ENCODE measurements around the gene SNAI1. TPM values are rescaled to one million over a fixed set of nuclear protein-coding genes. Genes with fewer than 3 reads are reported as not detected.
"Not testable (repeated sequence)": the region's sequence is repeated elsewhere in the genome, so short reads cannot be mapped to it uniquely, and the experiment has no call there.

SNAI1 gene
- total RNA-seq, 1 donor from 2014 or later = 26.4 TPM

DNA sequence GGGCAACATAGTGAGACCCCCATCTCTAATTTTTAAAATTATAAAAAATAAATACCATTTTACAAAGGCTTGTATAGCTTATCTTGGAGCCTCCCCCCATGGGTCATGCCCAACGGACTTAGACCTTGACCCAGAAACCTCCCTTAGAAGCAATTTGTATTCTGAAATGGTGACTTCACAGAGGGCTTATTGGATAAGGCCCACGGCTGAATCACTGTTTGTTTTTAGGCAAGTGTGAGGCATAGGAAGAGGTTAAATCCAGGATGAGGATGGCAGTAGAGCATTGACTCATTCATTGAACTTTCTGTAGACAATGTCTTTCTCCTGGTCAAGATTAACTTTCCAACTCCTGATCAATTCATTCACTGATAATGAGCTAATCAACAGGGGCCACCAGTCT is 6.2 kb upstream of the SNAI1 start:
- Mint-ChIP-seq H3K4me1 (ENCODE audit: unreplicated experiment) (peaks cover 9% of the 10 kb centered on the region), H3K27me3 (ENCODE audit: unreplicated experiment) (peaks cover 8% of the 10 kb centered on the region), H3K36me3 (ENCODE audit: low read depth, unreplicated experiment) (no peaks in the 10 kb centered on the region), H3K9me3 (ENCODE audit: unreplicated experiment) (no peaks in the 10 kb centered on the region), H3K27ac (ENCODE audit: unreplicated experiment) (no peak overlapping the region), H3K4me3 (ENCODE audit: unreplicated experiment) (no peak overlapping the region)
- TF ChIP-seq, protein P1, sequence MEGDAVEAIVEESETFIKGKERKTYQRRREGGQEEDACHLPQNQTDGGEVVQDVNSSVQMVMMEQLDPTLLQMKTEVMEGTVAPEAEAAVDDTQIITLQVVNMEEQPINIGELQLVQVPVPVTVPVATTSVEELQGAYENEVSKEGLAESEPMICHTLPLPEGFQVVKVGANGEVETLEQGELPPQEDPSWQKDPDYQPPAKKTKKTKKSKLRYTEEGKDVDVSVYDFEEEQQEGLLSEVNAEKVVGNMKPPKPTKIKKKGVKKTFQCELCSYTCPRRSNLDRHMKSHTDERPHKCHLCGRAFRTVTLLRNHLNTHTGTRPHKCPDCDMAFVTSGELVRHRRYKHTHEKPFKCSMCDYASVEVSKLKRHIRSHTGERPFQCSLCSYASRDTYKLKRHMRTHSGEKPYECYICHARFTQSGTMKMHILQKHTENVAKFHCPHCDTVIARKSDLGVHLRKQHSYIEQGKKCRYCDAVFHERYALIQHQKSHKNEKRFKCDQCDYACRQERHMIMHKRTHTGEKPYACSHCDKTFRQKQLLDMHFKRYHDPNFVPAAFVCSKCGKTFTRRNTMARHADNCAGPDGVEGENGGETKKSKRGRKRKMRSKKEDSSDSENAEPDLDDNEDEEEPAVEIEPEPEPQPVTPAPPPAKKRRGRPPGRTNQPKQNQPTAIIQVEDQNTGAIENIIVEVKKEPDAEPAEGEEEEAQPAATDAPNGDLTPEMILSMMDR (IDR thresholded peaks at IDR 0.05; ENCODE audit: unreplicated experiment) = no peak
- DNase-seq (ENCODE audit: low spot score) = no peak

DNA sequence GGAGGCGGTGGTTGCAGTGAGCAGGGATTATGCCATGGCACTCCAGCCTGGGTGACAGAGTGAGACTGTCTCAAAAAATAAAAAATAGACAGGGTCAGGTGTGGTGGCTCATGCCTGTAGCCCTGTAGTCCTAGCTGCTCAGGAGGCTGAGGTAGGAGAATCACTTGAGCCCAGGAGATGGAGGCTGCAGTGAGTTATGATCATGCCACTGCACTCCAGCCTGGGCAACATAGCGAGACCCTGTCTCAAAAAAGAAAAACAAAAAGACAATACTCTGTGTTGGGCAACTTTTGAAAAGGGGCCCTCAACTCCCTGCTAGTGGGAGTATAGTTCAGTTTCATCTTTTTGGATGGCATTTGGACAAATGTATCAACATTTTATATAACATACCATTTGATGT is 5.0 kb upstream of the SNAI1 start:
- H3K4me3 Mint-ChIP-seq (ENCODE audit: unreplicated experiment); H3K27me3 Mint-ChIP-seq (ENCODE audit: unreplicated experiment); H3K27ac Mint-ChIP-seq (ENCODE audit: unreplicated experiment); H3K9me3 Mint-ChIP-seq (ENCODE audit: unreplicated experiment); DNase-seq (ENCODE audit: low spot score); H3K36me3 Mint-ChIP-seq (ENCODE audit: low read depth, unreplicated experiment): not testable (repeated sequence)
- peaks cover 16% of the 10 kb centered on the region for H3K4me1 Mint-ChIP-seq (ENCODE audit: unreplicated experiment)

DNA sequence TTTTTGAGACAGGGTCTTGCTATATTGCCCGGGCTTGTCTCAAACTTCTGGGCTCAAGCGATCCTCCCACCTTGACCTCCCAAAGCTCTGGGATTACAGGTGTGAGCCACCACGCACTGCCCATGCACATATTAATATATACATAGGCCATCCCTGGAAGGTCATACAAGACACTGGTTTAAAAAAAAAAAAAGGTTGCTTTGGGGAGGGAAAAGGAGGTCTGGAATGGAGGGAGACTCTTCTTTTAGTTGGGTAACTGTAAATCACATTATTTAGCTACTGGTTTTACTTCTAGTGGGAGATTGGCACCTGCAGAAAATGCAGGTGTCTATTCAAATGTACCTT is 4.1 kb upstream of the SNAI1 start:
- peaks cover 11% of the 10 kb centered on the region for H3K27me3 Mint-ChIP-seq (ENCODE audit: unreplicated experiment)
- H3K4me1 Mint-ChIP-seq (ENCODE audit: unreplicated experiment) = peaks cover 24% of the 10 kb centered on the region
- H3K9me3 Mint-ChIP-seq (ENCODE audit: unreplicated experiment) = no peaks in the 10 kb centered on the region
- no peak overlapping the region for H3K4me3 Mint-ChIP-seq (ENCODE audit: unreplicated experiment)
- H3K27ac Mint-ChIP-seq (ENCODE audit: unreplicated experiment) = no peak overlapping the region
- TF ChIP-seq, protein P1 (IDR thresholded peaks at IDR 0.05; ENCODE audit: unreplicated experiment) = no peak
- DNase-seq (ENCODE audit: low spot score) = no peak
- no peaks in the 10 kb centered on the region for H3K36me3 Mint-ChIP-seq (ENCODE audit: low read depth, unreplicated experiment)

DNA sequence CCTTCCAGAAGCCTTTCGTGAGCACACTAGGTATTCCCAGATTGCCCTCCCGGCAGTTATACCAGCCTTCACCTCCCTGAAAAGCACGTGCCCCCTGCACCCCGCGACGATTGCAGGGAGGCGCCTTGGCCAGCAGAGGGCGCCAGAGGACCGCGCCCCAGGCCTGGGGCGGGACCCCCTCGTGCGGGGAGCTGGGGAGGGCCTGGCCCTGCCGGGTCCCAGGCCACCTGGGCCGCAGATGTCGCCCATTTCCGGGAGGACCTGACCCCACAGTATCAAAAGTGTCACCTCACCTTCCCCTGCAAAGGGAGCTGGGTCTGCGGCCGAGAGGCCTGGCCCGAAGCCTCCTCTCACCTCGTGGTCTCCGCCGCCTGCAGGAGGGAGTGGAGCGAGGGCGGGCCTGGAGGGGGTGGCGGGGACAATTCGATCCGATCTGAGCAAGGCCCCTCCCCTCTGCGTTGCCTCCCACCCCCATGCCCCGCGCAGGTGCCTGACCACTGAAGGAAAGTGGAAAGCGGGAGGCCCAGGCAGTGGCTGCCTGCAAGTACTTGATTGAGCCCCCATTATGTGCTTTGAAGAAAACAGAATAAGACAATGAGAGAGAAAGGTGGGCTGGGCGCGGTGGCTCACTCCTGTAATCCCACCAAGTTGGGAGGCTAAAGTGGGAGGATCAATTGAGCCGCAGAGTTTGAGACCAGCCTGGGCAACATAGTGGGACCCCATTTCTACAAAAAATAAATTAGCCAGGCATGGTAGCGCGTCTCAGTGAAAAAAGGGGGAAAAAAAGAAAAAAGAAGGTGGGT is 3.5 kb upstream of the SNAI1 start:
- no peaks in the 10 kb centered on the region for H3K9me3 Mint-ChIP-seq (ENCODE audit: unreplicated experiment)
- H3K36me3 Mint-ChIP-seq (ENCODE audit: low read depth, unreplicated experiment) = peaks cover 4% of the 10 kb centered on the region
- DNase-seq (ENCODE audit: low spot score) = peak; percentile 79
- peaks cover 30% of the 10 kb centered on the region for H3K4me1 Mint-ChIP-seq (ENCODE audit: unreplicated experiment)
- TF ChIP-seq, protein P1 (IDR thresholded peaks at IDR 0.05; ENCODE audit: unreplicated experiment) = peak; percentile 100
- no peak overlapping the region for H3K27ac Mint-ChIP-seq (ENCODE audit: unreplicated experiment)
- H3K27me3 Mint-ChIP-seq (ENCODE audit: unreplicated experiment) = peaks cover 12% of the 10 kb centered on the region
- no peak overlapping the region for H3K4me3 Mint-ChIP-seq (ENCODE audit: unreplicated experiment)

GRCh38 chr20:49980140-49981008 is 2.4 kb upstream of the SNAI1 start:
- DNase-seq (ENCODE audit: low spot score) = no peak
- TF ChIP-seq, protein P1 (IDR thresholded peaks at IDR 0.05; ENCODE audit: unreplicated experiment) = no peak
- Mint-ChIP-seq H3K4me1 (ENCODE audit: unreplicated experiment) (peaks cover 41% of the 10 kb centered on the region), H3K4me3 (ENCODE audit: unreplicated experiment) (peak overlapping the region; percentile 27), H3K36me3 (ENCODE audit: low read depth, unreplicated experiment) (peaks cover 16% of the 10 kb centered on the region), H3K27ac (ENCODE audit: unreplicated experiment) (no peak overlapping the region), H3K27me3 (ENCODE audit: unreplicated experiment) (peaks cover 13% of the 10 kb centered on the region), H3K9me3 (ENCODE audit: unreplicated experiment) (no peaks in the 10 kb centered on the region)
